LNCAP (cell line): ENCODE measurements around the gene LSM12.

Source experiments
- TF ChIP-seq, protein P1 (sequence below): fragments of 450-650 bp; IDR thresholded peaks from 2 replicates; pipeline ENCODE4 v1.5.1; 2017; ENCODE audit warnings: mild to moderate bottlenecking

The LSM12 gene

DNA sequence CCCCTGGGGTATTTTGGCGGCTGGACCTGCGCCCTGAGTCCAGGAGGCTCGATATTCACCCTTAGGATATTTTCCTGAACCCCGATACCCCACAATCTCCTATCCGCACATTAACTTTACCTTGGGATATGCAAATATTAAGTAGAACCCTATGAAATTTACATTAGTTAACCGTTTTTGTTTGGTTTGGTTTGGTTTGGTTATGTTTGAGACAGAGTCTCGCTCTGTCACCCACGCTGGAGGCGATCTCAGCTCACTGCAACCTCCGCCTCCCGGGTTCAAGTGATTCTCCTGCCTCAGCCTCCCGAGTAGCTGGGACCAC lies 71.4 kb downstream of the LSM12 start:
- TF ChIP-seq, protein P1, sequence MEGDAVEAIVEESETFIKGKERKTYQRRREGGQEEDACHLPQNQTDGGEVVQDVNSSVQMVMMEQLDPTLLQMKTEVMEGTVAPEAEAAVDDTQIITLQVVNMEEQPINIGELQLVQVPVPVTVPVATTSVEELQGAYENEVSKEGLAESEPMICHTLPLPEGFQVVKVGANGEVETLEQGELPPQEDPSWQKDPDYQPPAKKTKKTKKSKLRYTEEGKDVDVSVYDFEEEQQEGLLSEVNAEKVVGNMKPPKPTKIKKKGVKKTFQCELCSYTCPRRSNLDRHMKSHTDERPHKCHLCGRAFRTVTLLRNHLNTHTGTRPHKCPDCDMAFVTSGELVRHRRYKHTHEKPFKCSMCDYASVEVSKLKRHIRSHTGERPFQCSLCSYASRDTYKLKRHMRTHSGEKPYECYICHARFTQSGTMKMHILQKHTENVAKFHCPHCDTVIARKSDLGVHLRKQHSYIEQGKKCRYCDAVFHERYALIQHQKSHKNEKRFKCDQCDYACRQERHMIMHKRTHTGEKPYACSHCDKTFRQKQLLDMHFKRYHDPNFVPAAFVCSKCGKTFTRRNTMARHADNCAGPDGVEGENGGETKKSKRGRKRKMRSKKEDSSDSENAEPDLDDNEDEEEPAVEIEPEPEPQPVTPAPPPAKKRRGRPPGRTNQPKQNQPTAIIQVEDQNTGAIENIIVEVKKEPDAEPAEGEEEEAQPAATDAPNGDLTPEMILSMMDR = peak; percentile 3; the same call in 1 of the 2 replicates

DNA sequence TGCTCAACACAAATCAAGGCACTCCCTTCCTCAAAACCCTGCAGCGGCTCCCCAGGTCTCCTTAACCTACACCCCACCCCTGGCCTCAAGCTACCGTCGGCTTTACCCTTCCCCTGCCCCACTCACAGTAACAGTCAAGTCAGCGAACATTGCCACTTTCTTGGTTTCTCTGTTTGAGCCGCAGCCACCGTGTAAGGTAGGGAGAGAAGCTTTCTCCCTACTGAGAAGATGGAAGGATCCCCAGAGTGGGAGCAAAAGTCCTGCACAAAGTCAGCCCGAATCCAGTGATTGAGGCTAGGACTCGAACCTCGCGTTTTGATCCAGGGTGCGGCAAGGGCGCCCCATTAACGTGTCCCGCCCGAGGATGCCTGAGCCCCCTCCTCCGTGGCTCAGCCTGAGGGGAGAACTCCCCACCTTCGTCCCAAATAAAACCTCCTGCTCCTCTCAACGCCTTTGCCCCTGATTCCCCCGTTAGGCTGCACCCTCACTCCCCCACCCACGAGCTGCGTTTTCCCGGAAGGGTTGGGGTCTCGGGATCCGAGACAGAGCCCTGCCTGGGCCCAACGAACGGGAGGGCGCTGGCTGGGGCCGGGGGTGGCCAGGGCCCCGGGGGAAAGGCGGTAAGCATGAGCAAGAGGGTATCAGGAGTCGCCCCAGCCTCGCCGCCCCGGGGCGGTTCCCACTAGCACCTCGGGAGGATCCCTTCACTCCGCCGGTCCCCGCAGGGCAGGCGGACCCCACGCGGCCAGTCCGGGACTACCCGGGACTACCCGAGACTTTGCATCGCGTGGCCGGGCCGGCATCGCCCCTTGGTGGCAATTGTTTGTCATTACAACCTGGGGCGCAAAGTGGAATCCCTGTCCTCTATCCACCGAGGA lies 72.0 kb downstream of the LSM12 start:
- TF ChIP-seq, protein P1 = peak; percentile 64

- TF ChIP-seq, protein P1 = no peak
Measured at GRCh38 chr17:43992641-43993040, 73.8 kb downstream of the LSM12 start.

- TF ChIP-seq, protein P1 = no peak
Measured at GRCh38 chr17:43988301-43988700, 78.2 kb downstream of the LSM12 start.

GRCh38 chr17:43987131-43988021 lies 79.1 kb downstream of the LSM12 start:
- TF ChIP-seq, protein P1 = no peak

GRCh38 chr17:43986225-43986981 lies 80.1 kb downstream of the LSM12 start:
- TF ChIP-seq, protein P1 = no peak

DNA sequence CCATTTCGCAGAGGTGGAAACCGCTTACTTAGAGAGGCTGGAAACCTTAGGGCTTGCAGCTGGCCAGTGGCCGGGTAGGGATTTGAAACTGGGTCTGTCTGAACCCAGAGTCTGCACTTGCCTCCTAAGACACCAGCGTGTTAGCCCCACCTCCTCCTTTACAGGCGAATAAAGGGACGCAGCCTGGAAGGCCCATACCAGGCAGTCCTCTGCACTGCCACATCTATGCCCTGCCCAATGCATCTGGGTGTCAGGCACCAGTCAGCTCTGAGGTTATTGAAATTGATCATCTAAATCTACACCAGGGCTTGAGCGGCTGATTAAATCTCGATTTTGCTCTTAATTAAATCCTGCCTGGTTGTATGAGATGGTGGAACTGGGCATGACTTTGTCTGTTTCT lies 82.0 kb downstream of the LSM12 start:
- TF ChIP-seq, protein P1 = no peak
